Germinal center (tissue), 1 donor: ENCODE results near the gene ZNF230.
A peak's percentile ranks its signal among the peaks of the same experiment; 100 is the strongest.

Source experiments
- DNase-seq: peaks from one replicate; pipeline ENCODE4 v3.0.0; 2012; ENCODE audit warnings: mixed read lengths, low spot score

Gene ZNF230

GRCh38 chr19:44042147-44042546 lies 39.4 kb downstream of the ZNF230 start:
- DNase-seq, result no peak

- DNase-seq, result peak; percentile 8
These were observed 48.2 kb downstream of the ZNF230 start for GRCh38 chr19:44050740-44051649.

GRCh38 chr19:44051650-44052402 lies 49.1 kb downstream of the ZNF230 start, which contains the start of gene ZNF223:
Gene ZNF223, plus strand, starts transcription at chr19:44052036. Its CDS starts 3,141 bp downstream, at chr19:44055177.
- peak; percentile 32 for DNase-seq

- no peak for DNase-seq
These were observed 53.1 kb downstream of the ZNF230 start for GRCh38 chr19:44055870-44056269.

- no peak for DNase-seq
These were observed 56.5 kb downstream of the ZNF230 start for GRCh38 chr19:44059229-44059628.

GRCh38 chr19:44061038-44061437 lies 58.3 kb downstream of the ZNF230 start:
- no peak for DNase-seq
